A673 (cell line): ENCODE data around the gene KIF23. TPM values are rescaled to one million over a fixed set of nuclear protein-coding genes. Genes with fewer than 3 reads are reported as not detected.

Experiments used
- BruUV-seq: library from RNA; stranded (reverse); fragments of 400-500 nt; replicated peaks from 2 replicates; lab custom pipeline; 2021; lab: Mats Ljungman, UMichigan
- CTCF ChIA-PET: fragments of 300-600 bp; sonication (Branson Sonifier 250); formaldehyde crosslinking; loops from one replicate; lab custom pipeline; 2022; ENCODE audit warnings: antibody characterized with exemption; lab: Charles Lee
- POLR2A ChIA-PET: fragments of 300-600 bp; sonication (Branson Sonifier 250); formaldehyde crosslinking; loops from one replicate; lab custom pipeline; 2022; ENCODE audit warnings: antibody characterized with exemption; ENCODE audit not compliant: low non-redundant PET; lab: Charles Lee
- DNase-seq: peaks from one replicate; pipeline ENCODE4 v3.0.0-alpha.2; 2015; ENCODE audit warnings: low spot score
- H3K27ac ChIP-seq: fragments of 200-600 bp; sonication (generic); 2 replicates; pipeline ENCODE4 v1.5.1; 2016; ENCODE audit warnings: mixed run types, low read depth, mild to moderate bottlenecking, mixed read lengths, antibody characterized with exemption, low read length; ENCODE audit not compliant: poor library complexity, severe bottlenecking
- H3K27me3 ChIP-seq: fragments of 200-600 bp; sonication (generic); replicated peaks from 2 replicates; pipeline ENCODE4 v1.6.1; 2017; ENCODE audit warnings: mixed run types, low read depth, mild to moderate bottlenecking, mixed read lengths, antibody characterized with exemption, low read length; ENCODE audit not compliant: insufficient read depth, poor library complexity
- H3K36me3 ChIP-seq: fragments of 200-600 bp; sonication (generic); 2 replicates; pipeline ENCODE4 v1.6.1; 2016; ENCODE audit warnings: mixed run types, mild to moderate bottlenecking, mixed read lengths, antibody characterized with exemption, low read length; ENCODE audit not compliant: insufficient read depth, poor library complexity, severe bottlenecking
- H3K4me1 ChIP-seq: fragments of 200-600 bp; sonication (generic); 2 replicates; pipeline ENCODE4 v1.6.1; 2017; ENCODE audit warnings: mixed run types, mild to moderate bottlenecking, mixed read lengths, antibody characterized with exemption, low read length; ENCODE audit not compliant: insufficient read depth, poor library complexity, severe bottlenecking
- H3K4me3 ChIP-seq: fragments of 200-600 bp; sonication (generic); 2 replicates; pipeline ENCODE4 v1.5.1; 2016; ENCODE audit warnings: low read depth, mixed run types, mild to moderate bottlenecking, mixed read lengths, low read length; ENCODE audit not compliant: poor library complexity, severe bottlenecking
- H3K9me3 ChIP-seq: fragments of 200-600 bp; sonication (generic); 2 replicates; pipeline ENCODE4 v1.6.1; 2016; ENCODE audit warnings: mixed run types, low read depth, mild to moderate bottlenecking, mixed read lengths, antibody characterized with exemption, low read length; ENCODE audit not compliant: poor library complexity, severe bottlenecking
- EZH2 ChIP-seq: fragments of 200-600 bp; sonication (generic); IDR thresholded peaks from 2 replicates; pipeline ENCODE4 v1.6.1; 2017; ENCODE audit warnings: borderline replicate concordance, low read depth, mild to moderate bottlenecking, mixed read lengths, antibody characterized with exemption, low read length; ENCODE audit not compliant: poor library complexity, severe bottlenecking
- intact Hi-C: fragments of 100-400 bp; cut with micrococcal nuclease; formaldehyde crosslinking; loops from one replicate; pipeline ENCODE4 v1.10.0; 2022; ENCODE audit not compliant: unreplicated experiment
- total RNA-seq: library from RNA; stranded (reverse); gene quantifications from 2 replicates; pipeline ENCODE4 v1.2.3, GENCODE V29; 2021
- TF ChIP-seq, protein P1 (sequence below): fragments of 300-800, 200-600 bp; sonication (generic); conservative IDR thresholded peaks from 2 replicates; pipeline ENCODE4 v1.5.1; 2017; ENCODE audit warnings: low read depth, mild to moderate bottlenecking, antibody characterized with exemption, low read length, moderate library complexity, mixed read lengths

The KIF23 gene
- total RNA-seq, 1 experiment from 2014 or later, result 124 TPM

- CTCF ChIA-PET, result interaction anchor here (0.6 to 1.7 kb wide), 2 partner anchors 11 to 1395 kb away, joined by 3 to 5 read pairs; no protein-coding TSS in a partner anchor
- Histone ChIP-seq H3K27ac (no peak overlapping the region), H3K4me3 (no peak overlapping the region), H3K27me3 (no peaks in the 10 kb centered on the region), H3K36me3 (no peaks in the 10 kb centered on the region), H3K4me1 (peaks cover 3% of the 10 kb centered on the region), H3K9me3 (no peaks in the 10 kb centered on the region)
- POLR2A ChIA-PET, result no interaction called here
- no TSS peak for BruUV-seq
- intact Hi-C loops, result loop anchor here (5.0 kb wide), 1 partner anchor 410 kb away; no protein-coding TSS in a partner anchor
- TF ChIP-seq, protein P1, sequence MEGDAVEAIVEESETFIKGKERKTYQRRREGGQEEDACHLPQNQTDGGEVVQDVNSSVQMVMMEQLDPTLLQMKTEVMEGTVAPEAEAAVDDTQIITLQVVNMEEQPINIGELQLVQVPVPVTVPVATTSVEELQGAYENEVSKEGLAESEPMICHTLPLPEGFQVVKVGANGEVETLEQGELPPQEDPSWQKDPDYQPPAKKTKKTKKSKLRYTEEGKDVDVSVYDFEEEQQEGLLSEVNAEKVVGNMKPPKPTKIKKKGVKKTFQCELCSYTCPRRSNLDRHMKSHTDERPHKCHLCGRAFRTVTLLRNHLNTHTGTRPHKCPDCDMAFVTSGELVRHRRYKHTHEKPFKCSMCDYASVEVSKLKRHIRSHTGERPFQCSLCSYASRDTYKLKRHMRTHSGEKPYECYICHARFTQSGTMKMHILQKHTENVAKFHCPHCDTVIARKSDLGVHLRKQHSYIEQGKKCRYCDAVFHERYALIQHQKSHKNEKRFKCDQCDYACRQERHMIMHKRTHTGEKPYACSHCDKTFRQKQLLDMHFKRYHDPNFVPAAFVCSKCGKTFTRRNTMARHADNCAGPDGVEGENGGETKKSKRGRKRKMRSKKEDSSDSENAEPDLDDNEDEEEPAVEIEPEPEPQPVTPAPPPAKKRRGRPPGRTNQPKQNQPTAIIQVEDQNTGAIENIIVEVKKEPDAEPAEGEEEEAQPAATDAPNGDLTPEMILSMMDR, result no peak
- TF ChIP-seq EZH2, result no peak
- no peak for DNase-seq
These were observed 53.5 kb downstream of the KIF23 start for GRCh38 chr15:69467636-69468035.

DNA sequence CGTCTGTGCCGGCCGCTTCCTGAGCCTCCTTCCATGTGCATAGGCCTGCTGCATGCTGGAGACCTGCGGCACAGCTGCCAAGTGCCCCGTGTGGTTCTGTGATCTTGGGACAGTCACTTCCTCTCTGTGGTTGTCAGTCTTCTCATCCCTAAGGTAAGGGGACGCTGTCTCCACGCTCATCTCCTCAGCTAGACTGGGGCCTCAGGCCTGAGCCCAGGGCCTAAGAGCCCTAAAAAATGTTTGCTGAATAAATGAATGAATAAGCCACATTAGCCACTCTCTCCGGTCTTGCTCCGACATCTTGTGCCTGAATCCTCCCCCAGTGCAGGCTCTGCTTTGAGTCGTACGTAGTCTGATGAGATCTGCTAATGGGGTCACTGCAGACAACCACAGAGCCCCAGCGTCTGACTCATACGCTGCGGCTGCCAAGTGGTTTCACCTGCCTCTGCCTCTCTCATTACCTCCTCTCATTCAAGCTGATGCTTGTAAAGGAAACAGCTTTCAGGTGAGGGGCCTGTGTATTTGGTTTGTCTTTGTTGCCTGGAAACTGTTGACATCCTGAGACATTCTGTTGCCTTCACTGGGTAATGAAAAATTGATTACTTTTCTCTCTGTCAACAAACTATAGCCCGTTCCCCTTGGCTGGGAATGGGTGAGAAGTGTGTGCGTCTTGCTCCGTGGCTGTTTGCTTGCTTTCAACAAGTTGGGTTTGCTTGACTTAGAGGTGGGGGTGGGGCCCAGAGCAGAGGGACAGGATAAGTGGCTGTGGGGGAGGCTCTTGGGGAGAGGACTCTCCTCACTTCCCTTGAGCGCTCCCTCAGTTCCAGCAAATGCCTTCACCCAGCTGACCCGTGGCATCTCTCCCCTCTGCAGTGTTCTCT is 54.3 kb downstream of the KIF23 start:
- CTCF ChIA-PET, result interaction anchor here (1.7 kb wide), 1 partner anchor 10 kb away, joined by 3 read pairs; no protein-coding TSS in a partner anchor

DNA sequence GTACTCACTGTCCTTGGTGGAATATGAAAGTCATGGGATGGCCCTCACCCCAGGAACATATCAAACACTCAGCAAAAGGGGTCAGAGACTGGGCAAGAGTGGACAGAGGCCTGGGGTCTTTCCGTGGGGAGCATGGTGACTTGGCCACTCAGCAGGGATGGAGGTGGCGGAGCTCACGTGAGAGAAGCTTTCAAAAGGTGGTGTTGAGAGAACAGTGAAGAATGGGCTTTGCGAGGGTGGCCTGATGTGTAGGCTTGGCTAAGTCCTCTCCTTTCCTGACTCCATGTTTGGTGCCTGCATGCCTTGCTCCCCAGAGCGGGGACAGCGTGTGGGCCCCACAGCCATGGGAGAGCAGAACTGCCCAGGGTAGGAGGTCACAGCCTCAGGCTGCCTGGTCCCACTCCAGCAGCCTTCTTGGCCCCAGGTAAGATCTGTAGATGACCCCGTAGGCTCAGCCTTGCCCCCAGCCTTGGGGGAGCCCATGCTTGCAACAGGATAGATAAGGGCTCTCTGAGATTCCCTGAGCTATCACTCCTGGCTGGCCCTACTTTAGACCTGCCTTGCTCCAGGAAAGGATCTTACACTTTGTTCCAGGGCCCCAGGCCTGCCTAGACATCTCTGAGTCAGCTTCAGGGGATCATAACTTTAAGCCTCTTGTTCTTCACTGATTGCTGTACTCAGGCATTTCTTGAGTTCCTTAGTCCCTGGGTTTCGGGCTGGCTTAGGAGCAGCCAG is 55.5 kb downstream of the KIF23 start:
- no TSS peak for BruUV-seq
- TF ChIP-seq EZH2, result no peak
- TF ChIP-seq, protein P1, result no peak
- Histone ChIP-seq H3K36me3 (no peaks in the 10 kb centered on the region), H3K27me3 (no peaks in the 10 kb centered on the region), H3K9me3 (no peaks in the 10 kb centered on the region), H3K4me3 (no peak overlapping the region), H3K27ac (no peak overlapping the region), H3K4me1 (no peaks in the 10 kb centered on the region)
- POLR2A ChIA-PET, result no interaction called here
- CTCF ChIA-PET, result no interaction called here
- no peak for DNase-seq
- intact Hi-C loops, result loop anchor here (5.0 to 10.0 kb wide), 2 partner anchors 412 to 595 kb away; no protein-coding TSS in a partner anchor

More for the DNA sequence above, 54.3 kb downstream of the KIF23 start:
- POLR2A ChIA-PET, result no interaction called here
- Histone ChIP-seq H3K27me3 (no peaks in the 10 kb centered on the region), H3K36me3 (no peaks in the 10 kb centered on the region), H3K4me3 (no peak overlapping the region), H3K4me1 (no peaks in the 10 kb centered on the region), H3K27ac (no peak overlapping the region), H3K9me3 (no peaks in the 10 kb centered on the region)
- no TSS peak for BruUV-seq
- DNase-seq, result no peak
- intact Hi-C loops, result loop anchor here (5.0 kb wide), 1 partner anchor 411 kb away; no protein-coding TSS in a partner anchor
- TF ChIP-seq EZH2, result no peak
- TF ChIP-seq, protein P1, result no peak
